OCI-LY3 (cell line): ENCODE data around the gene PBRM1.

Experiments
- CTCF ChIP-seq: fragments of 200-600, 300-600 bp; sonication (generic); IDR thresholded peaks from 2 replicates; pipeline ENCODE4 v1.5.1; 2014; ENCODE audit warnings: antibody characterized with exemption, low read length, low read depth
- EZH2phosphoT487 ChIP-seq: fragments of 200-600 bp; shearing (Covaris generic); IDR thresholded peaks from 2 replicates; pipeline ENCODE4 v1.6.1; 2018; ENCODE audit warnings: antibody characterized with exemption, mixed run types, low read depth

GRCh38 chr3:52730681-52731080 lies 45.0 kb upstream of the PBRM1 start:
- TF ChIP-seq CTCF (no peak), EZH2phosphoT487 (no peak)
